Ascending aorta (tissue), 2 donors: ENCODE measurements around the gene SMG6. TPM values are rescaled to one million over a fixed set of nuclear protein-coding genes. Genes with fewer than 3 reads are reported as not detected.

Experiments used
- DNase-seq, 2 donors: peaks; one replicate each; pipeline ENCODE4 v3.0.0-alpha.2; 2019; ENCODE audit warnings: low spot score in 2 of 2
- H3K27ac ChIP-seq, 2 donors: fragments of 200-600 bp; sonication (generic); one replicate each; pipeline ENCODE4 v1.5.1; 2016 to 2017; ENCODE audit warnings: mild to moderate bottlenecking in 1 of 2
- H3K27me3 ChIP-seq: fragments of 200-600 bp; sonication (generic); one replicate; pipeline ENCODE4 v1.5.1; 2017
- H3K36me3 ChIP-seq, 2 donors: fragments of 200-600 bp; sonication (generic); one replicate each; pipeline ENCODE4 v1.5.1; 2016
- H3K4me1 ChIP-seq, 2 donors: fragments of 200-600 bp; sonication (generic); one replicate each; pipeline ENCODE4 v1.5.1; 2016 to 2017; ENCODE audit warnings: mild to moderate bottlenecking in 1 of 2
- H3K4me3 ChIP-seq, 2 donors: fragments of 200-600 bp; sonication (generic); one replicate each; pipeline ENCODE4 v1.5.1; 2016 to 2017; ENCODE audit warnings: mild to moderate bottlenecking in 1 of 2
- H3K9me3 ChIP-seq, 2 donors: fragments of 200-600 bp; sonication (generic); one replicate each; pipeline ENCODE4 v1.5.1; 2016
- intact Hi-C: fragments of 100-400 bp; cut with DNase I; formaldehyde crosslinking; loops from one replicate; pipeline ENCODE4 v1.15.1; 2023
- total RNA-seq: library from RNA; depleted of rRNA; stranded (reverse); fragments of >200 nt; gene quantifications from one replicate; pipeline ENCODE4 v1.1.0, GENCODE V29; 2016
- TF ChIP-seq, protein P1 (sequence below), 3 experiments: fragments of 200-600 bp in 2 of 3; fragments of 450-650 bp in 1 of 3; sonication (generic) in 2 of 3; IDR thresholded peaks; one replicate each; pipeline ENCODE4 v1.5.1; 2016 to 2019; ENCODE audit warnings: antibody characterized with exemption in 3 of 3, mild to moderate bottlenecking in 1 of 3, moderate library complexity in 1 of 3

Gene SMG6
- total RNA-seq, 1 donor from 2014 or later = 50.8 TPM

DNA sequence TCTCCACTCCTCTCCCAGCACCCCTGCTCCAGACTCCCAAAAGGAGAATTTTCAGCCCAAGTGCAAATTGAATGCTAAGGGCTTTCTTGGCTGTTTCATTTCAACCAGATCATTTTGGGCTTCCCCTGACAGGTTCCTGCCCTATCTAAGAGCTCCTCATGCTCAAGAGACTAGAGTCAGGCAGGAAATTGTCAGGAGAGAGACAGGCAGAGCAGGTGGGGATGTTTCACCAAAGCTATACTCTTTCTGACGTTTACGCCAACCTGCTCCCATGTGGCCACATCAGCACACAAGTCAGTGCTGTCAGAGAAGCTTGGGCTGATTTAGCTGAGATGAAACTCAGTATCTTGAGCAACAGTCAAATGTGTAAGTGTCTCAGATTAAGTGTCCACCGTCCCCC is 217.3 kb downstream of the SMG6 start:
- H3K4me1 ChIP-seq = peaks cover 0 to 48% of the 10 kb centered on the region in 2 donors
- H3K27ac ChIP-seq = peak overlapping the region; percentile 1 to 59
- no peak for DNase-seq

DNA sequence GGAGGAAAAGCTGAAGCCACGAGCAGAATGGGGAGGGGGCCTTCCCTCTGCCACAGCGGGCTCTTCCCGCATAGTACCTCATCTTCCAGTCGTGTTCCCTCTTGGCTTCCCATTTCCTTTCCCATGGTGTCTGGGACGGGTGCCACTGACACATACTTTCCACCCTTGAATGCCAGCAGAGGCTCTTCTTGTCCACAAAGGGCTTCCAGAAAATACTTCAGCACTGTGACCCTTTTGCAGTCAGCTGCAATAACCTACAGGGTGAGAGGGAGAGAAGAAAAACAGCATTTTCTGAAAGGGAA is 218.0 kb downstream of the SMG6 start:
- no peaks in the 10 kb centered on the region for H3K27me3 ChIP-seq
- intact Hi-C loops = no loop called here
- peak overlapping the region; percentile 59 to 67 for H3K27ac ChIP-seq
- H3K9me3 ChIP-seq = no peaks in the 10 kb centered on the region
- no peak for DNase-seq
- peaks cover 13 to 26% of the 10 kb centered on the region in 2 donors for H3K36me3 ChIP-seq
- TF ChIP-seq, protein P1, sequence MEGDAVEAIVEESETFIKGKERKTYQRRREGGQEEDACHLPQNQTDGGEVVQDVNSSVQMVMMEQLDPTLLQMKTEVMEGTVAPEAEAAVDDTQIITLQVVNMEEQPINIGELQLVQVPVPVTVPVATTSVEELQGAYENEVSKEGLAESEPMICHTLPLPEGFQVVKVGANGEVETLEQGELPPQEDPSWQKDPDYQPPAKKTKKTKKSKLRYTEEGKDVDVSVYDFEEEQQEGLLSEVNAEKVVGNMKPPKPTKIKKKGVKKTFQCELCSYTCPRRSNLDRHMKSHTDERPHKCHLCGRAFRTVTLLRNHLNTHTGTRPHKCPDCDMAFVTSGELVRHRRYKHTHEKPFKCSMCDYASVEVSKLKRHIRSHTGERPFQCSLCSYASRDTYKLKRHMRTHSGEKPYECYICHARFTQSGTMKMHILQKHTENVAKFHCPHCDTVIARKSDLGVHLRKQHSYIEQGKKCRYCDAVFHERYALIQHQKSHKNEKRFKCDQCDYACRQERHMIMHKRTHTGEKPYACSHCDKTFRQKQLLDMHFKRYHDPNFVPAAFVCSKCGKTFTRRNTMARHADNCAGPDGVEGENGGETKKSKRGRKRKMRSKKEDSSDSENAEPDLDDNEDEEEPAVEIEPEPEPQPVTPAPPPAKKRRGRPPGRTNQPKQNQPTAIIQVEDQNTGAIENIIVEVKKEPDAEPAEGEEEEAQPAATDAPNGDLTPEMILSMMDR (IDR thresholded peaks at IDR 0.05) = no peak
- peaks cover 0 to 42% of the 10 kb centered on the region in 2 donors for H3K4me1 ChIP-seq
- H3K4me3 ChIP-seq = no peak overlapping the region

More for the DNA sequence above, 217.3 kb downstream of the SMG6 start:
- TF ChIP-seq, protein P1 (IDR thresholded peaks at IDR 0.05) = no peak
- H3K4me3 ChIP-seq = no peak overlapping the region
- peaks cover 7 to 20% of the 10 kb centered on the region in 2 donors for H3K36me3 ChIP-seq
- no peaks in the 10 kb centered on the region for H3K9me3 ChIP-seq
- intact Hi-C loops = no loop called here
- no peaks in the 10 kb centered on the region for H3K27me3 ChIP-seq

DNA sequence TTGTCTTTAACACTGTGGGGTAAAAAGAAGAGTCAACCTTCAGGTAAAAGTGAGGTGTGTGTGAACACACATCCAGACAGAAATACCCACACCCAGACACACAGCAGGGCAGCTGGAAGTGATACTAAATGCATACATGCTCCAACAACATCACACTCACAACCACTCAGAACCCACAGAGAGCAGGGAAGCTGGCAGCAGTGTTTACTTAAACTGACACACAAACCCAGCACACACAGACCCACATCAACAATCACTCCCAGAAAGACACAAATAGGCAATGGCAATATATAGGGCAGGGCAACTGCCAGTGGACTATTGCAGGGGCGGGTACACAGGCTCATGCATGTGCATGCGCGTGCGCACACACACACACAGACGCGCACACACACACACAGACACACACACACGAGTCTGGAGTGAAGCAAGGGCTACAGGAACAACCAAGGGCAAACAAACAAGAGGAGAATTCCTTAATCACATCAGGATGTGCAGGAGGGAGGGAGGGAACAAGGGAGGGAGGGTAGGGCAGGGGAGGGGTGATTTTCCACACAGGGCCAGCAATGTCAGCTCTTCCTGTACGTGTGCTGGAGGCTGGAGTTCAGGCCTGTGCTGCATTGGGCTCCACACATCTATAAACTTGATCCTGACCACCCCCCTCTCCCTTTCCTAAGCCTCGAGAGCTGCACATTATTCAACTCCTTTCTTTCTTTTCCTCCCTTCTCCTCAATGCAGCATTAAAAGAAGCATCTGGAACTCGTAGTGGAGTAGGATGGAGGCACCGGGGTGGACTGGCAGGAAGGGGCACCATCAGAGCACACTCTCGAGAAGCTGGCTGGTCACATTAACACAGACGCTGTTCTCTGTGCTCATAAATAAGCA is 218.6 kb downstream of the SMG6 start:
- Histone ChIP-seq H3K9me3 (no peaks in the 10 kb centered on the region), H3K36me3 (peaks cover 18 to 32% of the 10 kb centered on the region in 2 donors), H3K27me3 (no peaks in the 10 kb centered on the region), H3K4me3 (no peak overlapping the region), H3K27ac (peak overlapping the region; percentile 59 to 67), H3K4me1 (peaks cover 0 to 38% of the 10 kb centered on the region in 2 donors)
- no peak for DNase-seq
- TF ChIP-seq, protein P1 (IDR thresholded peaks at IDR 0.05) = no peak
- intact Hi-C loops = no loop called here

DNA sequence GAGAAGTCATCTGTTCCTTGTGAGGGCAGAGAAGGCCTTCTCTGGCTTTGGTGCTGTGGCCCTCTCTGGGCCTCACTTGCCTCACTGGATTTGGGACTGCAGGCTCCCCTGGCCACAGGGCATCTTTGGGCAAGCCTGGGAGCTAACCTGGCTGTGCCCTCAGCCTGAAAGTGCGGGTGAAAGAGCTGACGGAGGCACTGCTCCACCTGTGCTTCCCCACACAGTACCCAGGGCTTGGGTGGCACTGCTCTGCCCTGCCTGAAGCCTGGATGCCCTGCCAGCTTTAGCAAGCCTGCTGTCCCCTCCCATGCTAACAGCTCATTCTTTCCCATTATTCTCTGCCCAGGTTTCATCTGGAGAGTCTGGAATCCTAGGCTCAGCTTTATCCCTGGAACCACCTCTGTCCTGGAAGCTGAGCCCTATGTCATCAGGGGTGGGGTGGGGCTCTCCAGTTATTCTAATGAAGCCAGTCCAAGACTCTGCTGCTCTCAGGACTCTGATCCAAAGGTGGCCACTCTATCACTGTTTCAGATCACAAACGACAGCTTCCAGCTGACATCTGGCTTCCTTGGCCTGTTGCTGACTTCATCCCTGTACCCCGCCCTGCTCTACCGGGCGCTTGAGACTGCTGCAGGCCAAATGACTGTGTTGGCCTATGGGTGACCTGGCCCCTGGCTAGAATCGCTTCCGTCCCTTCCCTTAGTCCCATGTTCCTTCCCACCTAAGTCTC is 219.4 kb downstream of the SMG6 start:
- no peaks in the 10 kb centered on the region for H3K9me3 ChIP-seq
- TF ChIP-seq, protein P1 (IDR thresholded peaks at IDR 0.05) = no peak
- peaks cover 0 to 33% of the 10 kb centered on the region in 2 donors for H3K4me1 ChIP-seq
- H3K4me3 ChIP-seq = no peak overlapping the region
- peak overlapping the region; percentile 59 to 67 for H3K27ac ChIP-seq
- intact Hi-C loops = no loop called here
- peaks cover 18 to 39% of the 10 kb centered on the region in 2 donors for H3K36me3 ChIP-seq
- H3K27me3 ChIP-seq = no peaks in the 10 kb centered on the region
- DNase-seq = no peak

DNA sequence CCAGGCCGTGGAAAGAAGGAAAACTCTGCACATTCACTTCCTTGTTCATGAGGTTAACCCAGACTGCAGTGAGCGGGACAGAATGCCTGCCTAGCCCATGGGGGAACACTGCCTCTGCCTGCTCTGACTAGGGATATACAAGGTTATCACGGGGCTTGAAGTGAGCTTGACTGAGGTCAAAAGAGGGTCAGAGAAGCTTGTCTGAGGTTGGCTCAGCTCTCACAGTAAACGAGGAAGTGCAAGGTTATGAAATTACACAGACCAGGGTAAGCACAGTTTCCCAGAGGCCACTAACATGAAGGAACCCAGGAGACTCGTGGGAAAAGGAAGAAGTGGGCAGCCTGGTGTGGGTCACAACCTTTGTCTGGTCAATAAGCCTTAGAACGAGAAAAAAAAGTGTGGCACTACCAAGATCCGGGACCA is 220.0 kb downstream of the SMG6 start:
- no peaks in the 10 kb centered on the region for H3K27me3 ChIP-seq
- H3K9me3 ChIP-seq = no peaks in the 10 kb centered on the region
- peak overlapping the region; percentile 59 to 67 for H3K27ac ChIP-seq
- no peak overlapping the region for H3K4me3 ChIP-seq
- H3K4me1 ChIP-seq = peaks cover 0 to 28% of the 10 kb centered on the region in 2 donors
- intact Hi-C loops = no loop called here
- peaks cover 21 to 45% of the 10 kb centered on the region in 2 donors for H3K36me3 ChIP-seq
- TF ChIP-seq, protein P1 (IDR thresholded peaks at IDR 0.05) = no peak
- peak; percentile 35 to 78 for DNase-seq
